Measurements from ENCODE around the gene DSG2. TPM values are rescaled to one million over a fixed set of nuclear protein-coding genes. Genes with fewer than 3 reads are reported as not detected.

DSG2 gene
- total and polyA plus RNA-seq, 9 donors: 13.7 to 43.7 (median 21.9) TPM

- peaks cover 5% of the 10 kb centered on the region for H3K4me1 ChIP-seq (ENCODE audit: insufficient read depth)
- no peak for TF ChIP-seq EP300 (IDR thresholded peaks at IDR 0.05)
- TF ChIP-seq POLR2A (IDR thresholded peaks at IDR 0.05): no peak
- no peak for TF ChIP-seq CTCF (IDR thresholded peaks at IDR 0.05)
- H3K27ac ChIP-seq: no peak overlapping the region
- intact Hi-C loops (cut with DNase I): no loop called here
- DNase-seq: no peak
- H3K27me3 ChIP-seq: no peaks in the 10 kb centered on the region
- WGBS, 3 donors: 78 to 86% (median 83%) methylated on average over 1 of the region's 1 CpG
- H3K36me3 ChIP-seq: no peaks in the 10 kb centered on the region
- H3K9me3 ChIP-seq: no peaks in the 10 kb centered on the region
- H3K4me3 ChIP-seq: no peak overlapping the region
Observed at GRCh38 chr18:31508781-31509180, 10.8 kb downstream of the DSG2 start.

DNA sequence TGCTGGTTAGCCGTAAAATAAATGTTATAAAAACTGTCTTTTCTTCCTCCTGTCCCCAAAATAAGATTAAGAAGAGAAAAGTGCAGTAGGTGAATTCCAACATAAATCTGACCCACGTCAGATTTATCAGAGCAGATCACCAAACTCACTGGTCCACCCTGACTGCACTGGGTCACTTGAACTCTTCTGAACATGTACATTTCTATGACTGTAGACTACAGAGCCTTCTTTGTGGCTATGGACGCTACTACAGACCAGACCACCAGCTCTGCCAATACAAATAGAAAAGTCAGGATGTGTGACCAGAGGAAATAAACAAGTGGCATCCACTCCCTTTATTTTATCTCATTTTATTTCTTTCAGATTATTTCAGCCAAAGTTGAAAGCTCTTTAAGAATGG lies 11.6 kb downstream of the DSG2 start:
- H3K27ac ChIP-seq: no peak overlapping the region
- H3K27me3 ChIP-seq: no peaks in the 10 kb centered on the region
- intact Hi-C loops (cut with DNase I): no loop called here
- DNase-seq: no peak
- WGBS, 3 donors: 90 to 93% (median 92%) methylated on average over 3 of the region's 3 CpGs
- H3K4me1 ChIP-seq (ENCODE audit: insufficient read depth): peaks cover 5% of the 10 kb centered on the region
- TF ChIP-seq EP300 (IDR thresholded peaks at IDR 0.05): no peak
- no peak for TF ChIP-seq POLR2A (IDR thresholded peaks at IDR 0.05)
- no peak for TF ChIP-seq CTCF (IDR thresholded peaks at IDR 0.05)
- H3K36me3 ChIP-seq: no peaks in the 10 kb centered on the region
- no peaks in the 10 kb centered on the region for H3K9me3 ChIP-seq
- H3K4me3 ChIP-seq: no peak overlapping the region

DNA sequence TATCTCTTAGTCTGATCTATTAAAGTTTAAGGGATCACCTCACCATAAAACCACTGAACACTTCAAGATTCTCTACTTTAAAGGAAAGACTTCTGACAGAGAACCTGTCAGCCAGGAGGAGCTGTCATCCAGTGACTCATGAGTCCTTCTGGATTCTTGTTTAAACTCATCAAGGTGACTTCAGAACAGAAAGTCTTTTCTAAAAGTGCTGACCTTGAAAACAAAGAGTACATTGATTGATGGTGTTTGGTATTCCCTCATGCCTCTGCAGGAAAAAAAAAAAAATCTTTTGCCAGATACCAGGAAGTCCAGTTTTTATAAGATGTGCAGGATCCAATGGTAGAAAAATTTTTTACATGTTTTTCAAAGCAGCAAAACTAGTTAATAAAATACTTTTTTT lies 12.3 kb downstream of the DSG2 start:
- H3K4me3 ChIP-seq: no peak overlapping the region
- H3K27ac ChIP-seq: no peak overlapping the region
- H3K27me3 ChIP-seq: no peaks in the 10 kb centered on the region
- H3K36me3 ChIP-seq: no peaks in the 10 kb centered on the region
- H3K4me1 ChIP-seq (ENCODE audit: insufficient read depth): peaks cover 5% of the 10 kb centered on the region
- intact Hi-C loops (cut with DNase I): no loop called here
- TF ChIP-seq CTCF (IDR thresholded peaks at IDR 0.05): no peak
- no peak for TF ChIP-seq EP300 (IDR thresholded peaks at IDR 0.05)
- no peak for TF ChIP-seq POLR2A (IDR thresholded peaks at IDR 0.05)
- H3K9me3 ChIP-seq: no peaks in the 10 kb centered on the region
- DNase-seq: no peak

DNA sequence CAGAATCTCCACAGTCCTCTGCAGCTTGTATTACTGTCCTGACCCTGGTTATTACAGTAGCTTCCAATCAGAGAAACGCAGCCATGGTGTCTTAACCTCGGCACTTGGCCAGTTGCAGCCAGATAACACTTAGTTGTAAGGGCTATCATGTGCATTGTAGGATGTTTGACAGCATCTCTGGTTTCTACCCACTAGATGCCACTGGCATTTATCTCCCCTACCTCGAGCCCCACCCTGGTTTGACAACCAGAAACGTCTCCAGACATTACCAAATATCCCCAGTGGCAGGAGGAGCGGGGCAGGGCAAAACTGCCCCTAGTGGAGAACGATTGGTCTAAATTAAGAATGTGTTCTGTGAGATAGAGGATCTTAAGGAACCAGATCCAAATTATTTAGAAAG lies 13.1 kb downstream of the DSG2 start:
- no peaks in the 10 kb centered on the region for H3K9me3 ChIP-seq
- no peaks in the 10 kb centered on the region for H3K27me3 ChIP-seq
- intact Hi-C loops (cut with DNase I): no loop called here
- WGBS, 3 donors: 81 to 84% (median 83%) methylated on average over 6 of the region's 6 CpGs
- no peak overlapping the region for H3K27ac ChIP-seq
- H3K4me1 ChIP-seq (ENCODE audit: insufficient read depth): peaks cover 5% of the 10 kb centered on the region
- H3K4me3 ChIP-seq: no peak overlapping the region
- DNase-seq: no peak
- no peaks in the 10 kb centered on the region for H3K36me3 ChIP-seq
- TF ChIP-seq EP300 (IDR thresholded peaks at IDR 0.05) (no peak), POLR2A (IDR thresholded peaks at IDR 0.05) (no peak), CTCF (IDR thresholded peaks at IDR 0.05) (no peak)

Data from ovary (tissue), 9 donors.